Hematopoietic multipotent progenitor cell (in vitro differentiated cells): ENCODE measurements around the gene HMGXB4. TPM values are rescaled to one million over a fixed set of nuclear protein-coding genes. Genes with fewer than 3 reads are reported as not detected.
A peak's percentile ranks its signal among the peaks of the same experiment; 100 is the strongest.

Experiments
- DNase-seq, 3 donors: peaks; one replicate each; pipeline ENCODE4 v3.0.0-alpha.2; 2011 to 2015; ENCODE audit warnings: low read depth in 2 of 3, low spot score in 2 of 3
- total RNA-seq: library from RNA; depleted of rRNA; stranded (reverse); fragments of >200 nt; gene quantifications from one replicate; pipeline ENCODE4 v1.2.3, GENCODE V29; 2012

The HMGXB4 gene
- total RNA-seq, 1 donor, result 11.6 TPM

- no peak for DNase-seq
These were observed 67.5 kb downstream of the HMGXB4 start for GRCh38 chr22:35324762-35325161.

- no peak for DNase-seq
These were observed 67.9 kb downstream of the HMGXB4 start for GRCh38 chr22:35325209-35325608.

GRCh38 chr22:35326854-35327562 is 69.7 kb downstream of the HMGXB4 start:
- no peak for DNase-seq

GRCh38 chr22:35327690-35328471 is 70.6 kb downstream of the HMGXB4 start:
- DNase-seq, result no peak

- no peak for DNase-seq
These were observed 71.2 kb downstream of the HMGXB4 start for GRCh38 chr22:35328472-35328885.

- DNase-seq, result peak in 1 of 3 donors; percentile 24
These were observed 72.0 kb downstream of the HMGXB4 start for GRCh38 chr22:35329114-35329847.

GRCh38 chr22:35330258-35330861 is 73.1 kb downstream of the HMGXB4 start:
- peak in 2 of 3 donors; percentile 73 to 76 for DNase-seq

- DNase-seq, result no peak
These were observed 75.0 kb downstream of the HMGXB4 start for GRCh38 chr22:35332278-35332677.

- no peak for DNase-seq
These were observed 75.9 kb downstream of the HMGXB4 start for GRCh38 chr22:35333220-35333619.

- DNase-seq, result peak in 2 of 3 donors; percentile 41 to 62
These were observed 76.7 kb downstream of the HMGXB4 start for GRCh38 chr22:35334004-35334403.

- DNase-seq, result no peak
These were observed 78.2 kb downstream of the HMGXB4 start for GRCh38 chr22:35335468-35335867.

- no peak for DNase-seq
These were observed 78.9 kb downstream of the HMGXB4 start for GRCh38 chr22:35335936-35336781.

- DNase-seq, result peak in 1 of 3 donors; percentile 49
These were observed 80.6 kb downstream of the HMGXB4 start for GRCh38 chr22:35337932-35338331.

GRCh38 chr22:35341090-35341874 is 84.0 kb downstream of the HMGXB4 start:
- DNase-seq, result no peak

GRCh38 chr22:35342390-35342789 is 85.1 kb downstream of the HMGXB4 start:
- DNase-seq, result no peak

- no peak for DNase-seq
These were observed 86.6 kb downstream of the HMGXB4 start for GRCh38 chr22:35343664-35344550.

- DNase-seq, result no peak
These were observed 87.8 kb downstream of the HMGXB4 start for GRCh38 chr22:35344956-35345690.
